Cardiac muscle cell (in vitro differentiated cells and primary cell): ENCODE measurements around the gene PSMA2. TPM values are rescaled to one million over a fixed set of nuclear protein-coding genes. Genes with fewer than 3 reads are reported as not detected.
A peak's percentile ranks its signal among the peaks of the same experiment; 100 is the strongest.

ENCODE experiments used
- DNase-seq, 2 donors: peaks; one replicate each; pipeline versions ENCODE4 v3.0.0 to v3.0.0-alpha.2; 2010 to 2017; ENCODE audit warnings: low read depth in 1 of 2, low spot score in 1 of 2
- H3K27ac ChIP-seq: fragments of 200-600 bp; sonication (generic); 2 replicates; pipeline ENCODE4 v1.5.1; 2016
- H3K27me3 ChIP-seq: fragments of 200-600 bp; sonication (generic); 2 replicates; pipeline ENCODE4 v1.6.0; 2016; ENCODE audit warnings: control low read depth
- H3K36me3 ChIP-seq: fragments of 200-600 bp; sonication (generic); 2 replicates; pipeline ENCODE4 v1.5.1; 2016; ENCODE audit warnings: control low read depth
- H3K4me1 ChIP-seq: fragments of 200-600 bp; sonication (generic); 2 replicates; pipeline ENCODE4 v1.8.1; 2017; ENCODE audit warnings: low read depth, mild to moderate bottlenecking, mixed run types
- H3K4me3 ChIP-seq: fragments of 200-600 bp; sonication (generic); 2 replicates; pipeline ENCODE4 v1.5.1; 2016; ENCODE audit warnings: mild to moderate bottlenecking
- H3K9me3 ChIP-seq: fragments of 200-600 bp; sonication (generic); 2 replicates; pipeline ENCODE4 v1.5.1; 2017; ENCODE audit warnings: low read depth, mild to moderate bottlenecking, control low read depth
- CTCF ChIP-seq: IDR thresholded peaks from 2 replicates; pipeline ENCODE4 v1.5.1; 2012; ENCODE audit warnings: low read depth, mild to moderate bottlenecking, low read length
- polyA plus RNA-seq: library from polyadenylated mRNA; unstranded; fragments of >200 nt; fragmentation: Nextera tagmentation; extraction: Ambion mirVana; gene quantifications from 2 replicates; pipeline ENCODE4 v1.2.1, GENCODE V29; 2016
- total RNA-seq: library from RNA; depleted of rRNA; stranded (reverse); fragments of >200 nt; gene quantifications from 2 replicates; pipeline ENCODE4 v1.2.3, GENCODE V29; 2016

The PSMA2 gene
- total and polyA plus RNA-seq, 2 experiments from 2014 or later: 54.0 to 326 TPM

GRCh38 chr7:42883950-42884349, 48.0 kb downstream of the PSMA2 start:
- Histone ChIP-seq H3K36me3 (no peaks in the 10 kb centered on the region), H3K9me3 (no peaks in the 10 kb centered on the region), H3K4me1 (peaks cover 8% of the 10 kb centered on the region), H3K4me3 (no peak overlapping the region), H3K27me3 (no peaks in the 10 kb centered on the region), H3K27ac (no peak overlapping the region)
- TF ChIP-seq CTCF: no peak
- DNase-seq: peak in 1 of 2 donors; percentile 65

- Histone ChIP-seq H3K4me1 (no peaks in the 10 kb centered on the region), H3K9me3 (no peaks in the 10 kb centered on the region), H3K36me3 (no peaks in the 10 kb centered on the region), H3K27ac (no peak overlapping the region), H3K4me3 (no peak overlapping the region), H3K27me3 (no peaks in the 10 kb centered on the region)
- no peak for TF ChIP-seq CTCF
- DNase-seq: no peak
These were observed 51.6 kb downstream of the PSMA2 start for GRCh38 chr7:42880392-42880791.

- no peak overlapping the region for H3K4me3 ChIP-seq
- H3K36me3 ChIP-seq: no peaks in the 10 kb centered on the region
- no peaks in the 10 kb centered on the region for H3K27me3 ChIP-seq
- no peak for TF ChIP-seq CTCF
- H3K4me1 ChIP-seq: no peaks in the 10 kb centered on the region
- H3K9me3 ChIP-seq: no peaks in the 10 kb centered on the region
- H3K27ac ChIP-seq: no peak overlapping the region
- DNase-seq: no peak
These were observed 53.7 kb downstream of the PSMA2 start for GRCh38 chr7:42878303-42878702.

- H3K27me3 ChIP-seq: no peaks in the 10 kb centered on the region
- TF ChIP-seq CTCF: no peak
- no peaks in the 10 kb centered on the region for H3K9me3 ChIP-seq
- H3K4me3 ChIP-seq: no peak overlapping the region
- H3K27ac ChIP-seq: no peak overlapping the region
- no peak for DNase-seq
- no peaks in the 10 kb centered on the region for H3K4me1 ChIP-seq
- H3K36me3 ChIP-seq: no peaks in the 10 kb centered on the region
These were observed 54.1 kb downstream of the PSMA2 start for GRCh38 chr7:42877862-42878261.

- DNase-seq: peak; percentile 73 to 77
- Histone ChIP-seq H3K36me3 (no peaks in the 10 kb centered on the region), H3K27me3 (no peaks in the 10 kb centered on the region), H3K9me3 (no peaks in the 10 kb centered on the region), H3K27ac (no peak overlapping the region), H3K4me3 (no peak overlapping the region), H3K4me1 (no peaks in the 10 kb centered on the region)
- peak; percentile 84 for TF ChIP-seq CTCF
These were observed 55.5 kb downstream of the PSMA2 start for GRCh38 chr7:42876182-42877068.
